HG03103 (cell line): ENCODE measurements around the gene SNCB.

Source experiments
- ATAC-seq: cut with Tn5 transposase; IDR thresholded peaks from one replicate; pipeline ENCODE4 v1.9.1; 2021; ENCODE audit warnings: low read depth; ENCODE audit not compliant: unreplicated experiment

The SNCB gene

DNA sequence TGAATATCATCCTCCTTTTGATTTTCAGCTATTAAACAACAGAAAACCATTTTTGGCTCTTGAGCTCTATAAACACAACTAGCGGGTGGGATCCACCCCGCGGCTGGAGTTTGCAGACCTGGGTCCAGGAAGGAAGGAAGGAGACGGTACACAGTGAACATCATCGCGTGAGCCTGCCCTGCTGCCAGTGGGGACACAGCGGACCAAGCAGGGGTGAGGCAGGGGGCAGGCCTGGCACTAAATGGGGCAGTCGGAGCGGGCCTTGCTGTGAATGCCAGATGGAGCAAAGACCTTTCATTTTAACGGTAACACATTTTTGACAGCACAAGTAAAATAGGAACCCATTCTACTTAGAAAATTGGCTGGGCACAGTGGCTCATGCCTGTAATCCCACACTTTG lies 31.3 kb upstream of the SNCB start:
- no peak for ATAC-seq

DNA sequence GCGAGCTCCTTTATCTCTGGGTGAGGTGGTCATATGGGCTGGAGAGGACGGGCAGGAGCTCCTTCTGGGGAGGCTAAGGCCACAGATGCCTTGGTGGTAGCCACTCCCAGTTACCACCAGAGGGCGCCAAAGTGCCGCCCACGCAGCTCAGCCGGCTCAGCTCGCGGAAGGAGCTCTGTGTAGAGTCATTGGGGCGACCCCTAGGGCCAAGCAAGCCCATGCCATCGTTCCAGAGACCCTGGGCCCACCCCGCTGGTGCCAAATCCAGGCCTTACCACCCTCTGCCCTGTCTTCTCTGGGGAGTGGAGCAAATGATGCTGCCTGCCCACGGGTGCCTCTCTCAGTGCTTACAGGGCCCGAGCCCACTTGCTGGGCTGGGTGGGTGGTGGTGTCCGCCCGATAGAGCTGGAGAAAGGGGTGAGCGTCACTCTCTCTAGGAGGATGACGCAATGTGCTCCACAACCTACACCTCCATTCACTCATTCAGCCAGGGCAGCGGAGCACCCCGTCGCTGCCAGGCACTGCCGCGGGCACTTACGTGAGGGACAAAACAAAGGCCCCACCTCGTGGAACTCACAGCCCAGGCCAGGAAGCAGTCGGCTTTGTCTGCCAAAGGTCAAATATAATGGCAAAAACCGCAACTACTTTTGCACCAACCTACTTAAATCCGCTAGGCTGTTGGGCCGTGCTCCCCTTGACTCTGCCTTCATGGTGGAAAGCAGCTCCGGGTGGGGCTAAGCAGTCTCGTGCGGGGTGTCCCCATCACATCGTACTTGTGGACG lies 30.7 kb upstream of the SNCB start:
- ATAC-seq, result no peak

DNA sequence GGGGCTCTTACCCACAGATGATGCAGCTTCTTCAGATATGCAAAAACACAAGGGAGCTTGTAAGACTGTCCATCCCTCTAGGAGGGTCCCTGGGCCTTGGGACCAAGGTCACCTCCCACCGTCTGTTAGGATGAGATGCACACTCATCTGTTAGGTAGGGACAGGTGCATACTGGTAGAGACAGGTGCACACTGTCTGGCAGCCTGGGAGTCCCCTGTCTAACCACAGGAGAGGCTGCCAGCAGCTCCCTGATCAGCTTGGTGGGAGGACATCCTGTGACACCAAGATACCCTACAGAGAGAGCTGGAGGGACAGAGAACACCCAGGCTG lies 30.2 kb upstream of the SNCB start:
- no peak for ATAC-seq

DNA sequence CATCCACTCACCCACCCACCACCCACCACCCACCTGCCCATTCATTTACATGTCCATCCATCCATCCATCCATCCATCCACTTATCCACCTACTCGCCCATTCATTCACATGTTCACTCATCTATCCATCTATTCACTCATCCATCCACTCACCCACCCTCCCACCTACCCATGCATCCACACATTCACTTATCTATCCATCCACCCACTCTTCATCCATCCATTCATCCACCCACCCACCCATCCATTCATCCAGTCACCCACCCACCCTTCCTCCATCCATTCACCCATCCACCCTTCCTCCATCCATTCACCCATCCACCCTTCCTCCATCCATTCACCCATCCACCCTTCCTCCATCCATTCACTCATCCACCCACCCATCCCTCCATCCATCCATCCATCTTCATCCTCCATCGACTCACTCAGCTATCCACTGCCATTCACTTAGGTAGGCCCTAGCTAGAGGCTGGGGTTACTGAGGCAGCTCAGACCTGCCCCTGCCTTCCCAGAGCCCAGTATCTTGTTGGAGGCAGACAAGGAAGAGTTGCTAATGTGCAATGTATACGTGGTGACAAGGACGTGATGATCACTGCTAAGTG lies 29.6 kb upstream of the SNCB start:
- ATAC-seq, result no peak

DNA sequence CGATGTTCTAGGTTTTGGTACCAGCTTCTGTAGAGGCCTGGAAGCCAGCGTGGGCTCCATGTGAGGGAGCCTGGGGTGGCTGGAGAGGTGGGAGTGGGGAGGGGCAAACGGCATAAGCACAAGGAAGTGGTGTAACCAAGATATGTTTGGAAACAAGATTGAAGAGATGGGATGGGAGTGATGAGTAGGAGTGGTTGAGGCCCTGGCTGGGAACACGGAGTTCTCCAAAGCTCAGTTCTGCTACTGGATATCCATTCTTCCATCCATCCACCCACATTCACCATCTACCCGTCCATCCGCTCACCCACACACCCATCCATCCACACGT lies 29.1 kb upstream of the SNCB start:
- ATAC-seq, result no peak

DNA sequence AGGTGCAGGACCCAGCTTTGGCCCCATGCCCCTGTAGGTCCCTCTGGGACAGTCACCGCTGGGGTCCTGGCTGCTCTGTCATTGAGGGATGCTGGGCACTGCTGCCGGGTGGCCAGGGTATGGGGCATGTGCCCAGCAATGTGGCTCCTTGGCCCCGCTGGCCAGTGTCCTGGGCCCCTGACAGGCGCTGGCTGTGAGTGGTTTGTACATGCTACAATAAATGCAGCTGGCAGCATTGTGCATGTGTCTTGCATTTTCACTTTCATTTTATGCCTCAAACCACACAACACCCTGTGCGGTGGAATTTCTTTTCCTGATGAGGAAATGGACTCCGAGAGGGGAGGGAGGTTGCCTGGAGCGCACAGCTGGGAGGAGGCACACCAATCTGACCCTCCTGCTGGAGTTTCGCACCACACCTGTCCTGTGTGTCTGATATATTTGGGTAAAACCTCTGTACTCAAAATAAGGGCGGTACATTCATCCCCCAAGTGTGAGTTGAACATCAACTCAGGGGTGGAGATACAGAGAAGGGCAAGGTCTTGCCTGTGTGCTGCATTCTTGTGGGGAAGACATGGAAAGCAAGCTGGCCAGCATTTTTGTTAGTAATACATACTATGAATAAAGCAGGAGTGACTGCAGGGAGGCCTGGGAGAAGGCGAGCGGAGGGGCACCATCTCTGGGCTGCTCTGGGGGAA lies 28.6 kb upstream of the SNCB start:
- no peak for ATAC-seq

DNA sequence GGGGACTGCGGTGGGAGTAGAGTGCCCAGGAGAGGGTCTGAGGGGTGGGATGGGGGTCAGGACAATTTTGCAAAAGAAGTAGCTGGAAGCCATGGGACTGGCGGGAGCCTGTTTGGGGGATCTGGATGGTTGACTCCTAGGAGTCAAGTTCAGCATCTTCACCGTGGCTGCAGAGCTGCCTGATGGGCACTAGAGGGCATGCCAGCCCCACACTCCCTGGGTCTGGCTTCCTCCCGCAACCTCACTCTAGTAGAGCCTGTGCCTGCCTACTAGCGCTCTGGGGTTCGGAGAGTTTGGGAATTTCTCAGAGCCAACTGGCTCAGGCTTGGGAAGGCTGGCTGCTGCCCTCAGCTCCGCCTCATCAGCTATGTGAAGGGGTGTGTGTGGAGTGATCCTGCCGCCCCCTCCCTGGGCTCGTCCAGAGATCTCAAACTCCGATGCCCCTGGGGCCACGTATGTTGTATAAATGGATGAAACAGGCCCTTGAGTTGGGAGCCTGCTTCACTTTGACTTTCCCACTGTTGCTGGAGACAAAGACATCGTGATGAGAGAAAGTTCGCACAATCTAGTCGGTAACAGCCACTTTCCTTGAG lies 27.8 kb upstream of the SNCB start:
- ATAC-seq, result peak; percentile 48

DNA sequence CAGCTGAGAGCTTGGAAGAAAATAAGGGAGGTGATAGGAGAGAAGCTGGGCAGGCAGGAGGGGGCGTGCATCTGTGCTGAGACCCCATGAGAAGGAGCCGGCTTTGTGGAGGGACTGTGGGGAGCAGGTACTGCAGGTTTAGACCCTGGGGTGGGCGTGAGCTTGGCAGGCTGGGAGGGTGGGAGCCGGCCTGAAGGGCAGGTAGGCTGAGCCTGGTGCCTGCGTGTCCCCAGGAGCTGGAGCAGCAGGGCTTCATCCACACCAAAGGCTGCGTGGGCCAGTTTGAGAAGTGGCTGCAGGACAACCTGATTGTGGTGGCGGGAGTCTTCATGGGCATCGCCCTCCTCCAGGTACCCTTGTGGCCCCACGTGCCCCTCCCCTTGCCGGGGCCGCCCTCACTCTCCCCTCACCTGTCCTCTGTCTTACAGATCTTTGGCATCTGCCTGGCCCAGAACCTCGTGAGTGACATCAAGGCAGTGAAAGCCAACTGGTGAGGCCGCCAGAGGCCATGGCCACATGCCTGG lies 26.2 kb upstream of the SNCB start:
- ATAC-seq, result no peak

DNA sequence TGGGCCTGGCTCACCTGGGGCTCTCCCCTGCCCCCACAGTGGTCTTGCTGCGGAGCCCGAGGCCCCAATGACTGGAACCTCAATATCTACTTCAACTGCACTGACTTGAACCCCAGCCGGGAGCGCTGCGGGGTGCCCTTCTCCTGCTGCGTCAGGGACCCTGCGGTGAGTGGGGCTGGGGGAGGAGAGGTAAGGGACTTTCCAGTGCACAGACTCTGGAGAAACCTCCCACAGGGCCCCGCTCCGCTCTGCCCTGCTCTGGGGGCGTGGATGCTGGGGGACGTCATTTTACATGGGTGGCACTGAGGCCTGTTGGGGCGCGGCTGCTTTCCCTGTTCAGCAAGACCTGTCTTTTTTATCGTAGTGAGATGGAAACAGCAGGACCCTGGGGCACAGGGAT lies 24.5 kb upstream of the SNCB start:
- ATAC-seq, result no peak

DNA sequence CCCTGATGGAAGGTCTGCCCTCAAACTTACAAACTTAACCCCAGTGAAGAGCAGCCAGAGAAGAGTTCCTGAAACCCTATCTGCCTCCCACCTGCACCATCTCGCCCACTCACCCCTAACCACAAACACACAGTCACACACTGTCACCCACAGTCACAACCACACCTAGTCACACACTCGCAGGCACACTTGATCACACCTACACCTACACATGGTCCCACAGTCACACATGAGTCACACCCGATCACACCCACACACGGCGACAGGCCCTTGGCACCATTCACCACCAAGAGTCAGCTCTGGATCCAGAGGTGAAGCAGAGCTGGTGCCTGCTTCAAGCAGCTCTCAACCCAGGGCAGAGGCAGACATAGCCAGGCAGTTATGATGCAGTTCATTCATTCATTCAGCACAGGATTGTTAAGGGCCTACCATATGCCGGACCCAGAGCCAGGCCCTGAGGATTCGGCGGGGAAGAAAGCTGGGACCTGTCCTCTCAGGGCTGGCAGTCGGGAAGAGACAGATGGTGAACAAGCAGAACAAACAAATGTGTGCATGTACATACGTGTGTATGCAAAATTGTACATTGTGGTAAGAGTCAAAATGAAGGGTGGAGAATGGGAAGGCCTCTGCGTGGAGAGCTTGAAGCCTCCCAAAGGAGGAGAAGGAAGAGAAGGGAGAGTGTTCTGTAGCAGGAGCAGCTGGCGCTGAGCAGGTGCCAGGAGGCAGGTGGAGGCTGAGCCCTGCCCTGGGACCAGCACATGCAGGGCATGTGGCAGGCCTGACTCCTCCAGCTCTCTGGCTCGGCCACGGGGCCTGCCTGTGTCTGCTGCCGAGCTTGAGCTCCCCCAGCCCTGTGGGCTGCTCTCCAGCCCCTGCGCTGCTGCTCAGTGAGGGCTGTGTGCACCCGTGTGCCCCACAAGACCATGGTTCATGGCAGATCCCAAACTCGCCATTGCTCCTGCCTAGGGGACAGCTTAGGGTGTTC lies 23.4 kb upstream of the SNCB start:
- ATAC-seq, result no peak

DNA sequence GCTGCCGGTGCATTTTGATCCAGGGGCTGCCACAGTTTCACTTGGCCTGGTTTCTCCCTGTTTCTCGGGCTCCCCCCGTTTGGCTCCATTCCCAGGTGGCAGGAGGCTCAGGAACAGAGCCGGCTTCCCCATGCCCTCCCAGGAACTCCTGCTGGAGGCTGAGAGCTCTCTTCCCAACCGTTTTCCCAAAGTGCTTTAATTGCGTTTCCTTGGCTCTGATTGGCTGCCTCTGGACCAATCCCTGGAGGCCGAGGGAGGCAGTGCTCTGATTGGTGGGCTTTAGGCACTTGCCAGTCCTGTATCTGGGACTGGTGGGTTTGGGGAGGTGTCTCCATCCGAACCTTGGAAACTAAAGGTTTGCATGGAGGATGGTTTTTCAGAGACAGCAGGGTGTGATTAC lies 21.8 kb upstream of the SNCB start:
- no peak for ATAC-seq

DNA sequence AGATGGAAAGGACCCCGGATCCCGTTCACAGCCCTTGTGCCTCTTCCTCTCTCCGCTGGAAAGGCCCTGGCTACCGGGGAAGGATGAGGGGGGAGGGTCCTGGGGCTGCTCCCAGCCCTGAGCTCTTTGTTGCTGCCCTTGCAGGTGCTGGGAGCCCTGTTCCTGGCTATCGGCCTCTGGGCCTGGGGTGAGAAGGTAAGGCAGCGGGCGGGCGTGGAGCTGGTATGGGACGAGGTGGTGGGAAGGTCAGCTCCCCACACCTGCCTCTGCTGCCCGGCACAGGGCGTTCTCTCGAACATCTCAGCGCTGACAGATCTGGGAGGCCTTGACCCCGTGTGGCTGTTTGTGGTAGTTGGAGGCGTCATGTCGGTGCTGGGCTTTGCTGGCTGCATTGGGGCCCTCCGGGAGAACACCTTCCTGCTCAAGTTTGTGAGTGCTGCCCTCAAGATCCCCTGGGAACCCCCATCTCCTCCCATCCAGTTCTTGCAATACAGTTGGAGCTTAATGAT lies 21.2 kb upstream of the SNCB start:
- no peak for ATAC-seq

DNA sequence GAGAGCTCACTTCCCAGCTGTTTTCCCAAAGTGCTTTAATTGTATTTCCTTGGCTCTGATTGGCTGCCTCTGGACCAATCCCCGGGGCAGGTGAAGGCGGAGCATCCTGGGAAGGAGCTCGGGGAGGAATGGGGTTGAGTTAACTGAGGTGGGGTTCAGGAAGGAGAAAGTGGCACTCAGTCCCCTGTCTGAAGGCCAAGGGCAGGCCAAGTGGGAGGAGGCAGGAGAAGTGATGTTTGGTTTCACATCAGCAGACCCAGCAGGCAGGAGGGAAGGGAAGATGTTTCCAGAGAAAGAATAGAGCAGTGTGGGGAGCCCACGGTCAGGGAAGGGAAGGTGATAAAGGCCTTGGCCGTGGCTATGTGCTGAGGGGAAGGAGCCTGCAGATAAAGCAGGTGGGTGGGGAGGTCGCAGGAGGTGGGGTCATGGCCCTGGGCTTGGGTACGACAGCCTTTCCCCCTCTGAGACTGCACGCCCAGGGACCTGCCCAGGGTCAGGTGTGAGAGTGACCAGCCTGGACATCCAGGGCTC lies 20.1 kb upstream of the SNCB start:
- no peak for ATAC-seq

DNA sequence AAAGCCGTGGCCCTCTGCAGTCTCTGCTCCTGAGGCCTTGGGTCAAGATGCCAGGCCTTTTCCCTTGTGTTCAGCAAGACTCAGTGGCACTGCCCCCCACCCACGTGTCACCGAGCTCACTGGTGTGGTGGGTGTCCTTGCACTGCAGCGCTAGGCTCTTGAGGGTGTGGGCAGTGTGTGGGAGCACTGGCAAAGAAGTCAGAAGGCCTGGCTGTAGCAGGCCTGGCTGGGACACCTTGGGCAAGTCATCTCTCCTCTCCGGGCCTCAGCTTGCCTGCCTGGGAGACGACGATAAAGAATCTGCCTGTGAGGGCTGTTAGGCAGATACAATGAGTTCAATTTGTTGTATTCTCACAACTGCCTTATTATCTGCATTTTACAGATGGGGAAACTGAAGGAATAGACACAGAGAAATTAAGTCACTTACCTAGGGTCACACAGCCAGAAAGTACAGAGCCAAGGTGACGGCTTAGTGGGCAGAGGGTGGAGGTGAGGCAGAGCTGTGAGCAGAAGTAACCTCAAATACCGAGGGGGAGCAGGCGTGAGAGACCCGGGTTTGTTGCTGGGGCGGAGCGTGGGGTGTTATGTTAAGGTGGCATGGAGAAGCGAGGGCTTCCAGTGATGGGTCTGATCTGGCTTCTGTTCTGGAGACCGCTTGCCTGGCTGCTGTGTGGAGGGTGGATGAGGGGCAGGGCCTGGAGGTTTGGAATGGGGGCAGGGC lies 18.3 kb upstream of the SNCB start:
- no peak for ATAC-seq

DNA sequence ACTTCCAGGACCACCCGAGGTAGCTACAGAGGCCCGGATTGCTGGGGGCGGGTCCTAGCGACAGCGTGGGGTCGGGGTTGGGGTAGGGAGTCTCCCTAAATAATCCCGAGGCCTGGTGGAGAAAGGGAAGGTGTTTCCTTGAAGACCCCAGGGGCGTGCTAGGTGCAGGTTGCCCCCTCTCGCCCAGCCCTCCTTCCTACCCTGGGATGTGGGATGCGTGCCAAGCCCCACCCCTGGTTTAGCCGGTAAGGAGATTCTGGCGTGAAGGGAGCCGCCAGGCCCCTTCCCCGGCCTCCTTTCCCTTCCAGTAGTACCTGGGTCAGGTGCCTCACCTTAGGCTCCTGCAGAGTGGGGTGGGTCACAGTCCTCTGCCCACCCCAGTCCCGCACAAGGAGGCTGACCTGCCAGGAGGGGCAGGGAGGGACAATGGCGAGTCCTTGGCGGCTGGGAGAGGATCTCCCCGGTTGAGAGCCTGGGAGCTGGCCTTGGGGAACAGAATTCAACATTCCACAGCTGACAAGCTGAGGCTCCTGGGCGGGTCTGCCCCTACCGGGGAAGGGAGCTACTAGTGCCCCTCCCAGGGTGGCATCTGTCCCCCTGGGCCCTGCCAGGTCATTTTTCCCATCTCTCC lies 17.6 kb upstream of the SNCB start:
- ATAC-seq, result no peak

DNA sequence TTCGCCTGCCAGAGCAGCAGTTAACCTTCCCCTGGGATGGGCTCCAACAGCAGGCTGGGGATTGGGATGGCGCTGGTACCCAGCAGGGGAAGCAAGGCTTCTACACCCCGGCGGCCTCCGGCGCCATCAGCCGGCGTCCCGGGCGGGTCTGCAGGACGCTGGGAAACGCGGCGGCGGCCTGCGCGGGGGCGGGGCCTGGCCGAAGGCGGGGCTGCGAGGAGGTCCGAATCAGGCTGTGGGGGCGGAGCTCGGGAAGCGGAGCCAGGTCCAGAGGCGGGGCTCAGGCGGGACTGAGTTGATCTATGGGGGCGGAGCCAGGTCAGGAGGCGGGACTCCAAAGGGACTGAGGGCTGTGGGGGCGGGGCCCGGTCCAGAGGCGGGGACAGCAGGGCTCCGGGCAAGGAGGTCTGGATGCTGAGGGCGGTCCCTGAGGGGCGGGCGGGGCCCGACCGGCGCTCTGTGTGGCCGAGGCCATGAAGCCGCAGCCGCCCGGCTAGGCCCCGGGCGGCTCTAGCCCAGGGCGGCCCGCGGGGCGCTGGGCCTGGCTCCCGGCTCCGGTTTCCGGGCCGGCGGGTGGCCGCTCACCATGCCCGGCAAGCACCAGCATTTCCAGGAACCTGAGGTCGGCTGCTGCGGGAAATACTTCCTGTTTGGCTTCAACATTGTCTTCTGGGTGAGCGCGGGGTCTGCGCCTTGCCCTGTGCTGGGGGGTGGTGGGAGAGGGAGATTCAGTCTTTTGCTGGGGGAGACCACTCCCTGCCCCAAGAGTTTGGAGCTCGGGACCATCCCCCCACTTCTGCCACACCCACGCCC lies 16.9 kb upstream of the SNCB start, which contains the start of gene TSPAN17:
Gene TSPAN17, plus strand, starts transcription at position 455 of the 813 bp plus-strand sequence. Its CDS starts 132 bp downstream, at position 587.
- peak; percentile 93 for ATAC-seq

DNA sequence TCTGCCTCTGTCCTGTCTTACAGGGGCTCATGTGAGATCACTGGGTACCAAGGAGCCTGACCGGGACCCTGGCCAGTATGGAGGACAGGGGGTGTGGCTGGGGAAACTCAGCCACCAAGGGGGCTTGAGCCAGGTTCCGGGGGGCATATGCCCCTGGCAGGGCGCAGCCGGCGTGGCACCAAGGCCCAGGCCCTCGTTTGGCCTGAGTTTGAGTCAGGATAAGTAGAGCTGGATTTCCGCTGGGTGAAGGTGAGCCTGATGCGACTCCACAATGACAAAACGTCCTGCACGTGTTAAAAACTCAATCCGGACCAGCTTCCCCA lies 16.3 kb upstream of the SNCB start:
- ATAC-seq, result peak; percentile 7
